Neuron (in vitro differentiated cells): ENCODE data around the gene CLDN3.

ENCODE experiments used
- H2AFZ ChIP-seq: one replicate; pipeline ENCODE4 v1.6.1; 2013; ENCODE audit warnings: low read depth, mild to moderate bottlenecking, inconsistent platforms, low read length, moderate library complexity
- H3K27me3 ChIP-seq: one replicate; pipeline ENCODE4 v1.6.1; 2013; ENCODE audit warnings: low read length; ENCODE audit not compliant: insufficient read depth
- H3K36me3 ChIP-seq: one replicate; pipeline ENCODE4 v1.6.1; 2013; ENCODE audit warnings: low read length; ENCODE audit not compliant: insufficient read depth
- H3K4me1 ChIP-seq: one replicate; pipeline ENCODE4 v1.6.1; 2013; ENCODE audit warnings: low read length; ENCODE audit not compliant: insufficient read depth
- H3K4me3 ChIP-seq: 2 replicates; pipeline ENCODE4 v1.5.1; 2013; ENCODE audit warnings: mild to moderate bottlenecking, low read length, moderate library complexity
- H3K9me3 ChIP-seq: one replicate; pipeline ENCODE4 v1.6.1; 2013; ENCODE audit warnings: low read length

CLDN3 gene

DNA sequence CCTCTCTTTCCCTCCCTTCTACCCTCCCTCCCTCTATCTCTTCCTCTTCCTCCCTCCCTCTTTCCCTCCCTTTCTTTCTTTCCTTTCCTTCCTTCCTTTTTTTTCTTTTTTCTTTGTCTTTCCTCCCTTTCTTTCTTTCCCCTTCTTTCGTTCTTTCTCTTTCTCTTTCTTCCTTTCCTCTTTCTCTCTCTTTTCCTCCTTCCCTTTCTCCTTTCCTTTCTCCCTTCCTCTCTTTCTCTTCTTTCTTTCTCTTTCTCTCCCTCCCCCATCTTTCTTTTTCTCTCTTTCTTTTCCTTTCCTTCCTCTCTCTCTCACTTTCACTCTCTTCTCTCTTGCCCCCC is 7.4 kb downstream of the CLDN3 start:
- H3K36me3 ChIP-seq: no peaks in the 10 kb centered on the region
- H3K4me3 ChIP-seq: no peak overlapping the region
- peaks cover 3% of the 10 kb centered on the region for H3K9me3 ChIP-seq
- no peaks in the 10 kb centered on the region for H3K4me1 ChIP-seq
- peaks cover 2% of the 10 kb centered on the region for H3K27me3 ChIP-seq
- H2AFZ ChIP-seq: no peak overlapping the region

DNA sequence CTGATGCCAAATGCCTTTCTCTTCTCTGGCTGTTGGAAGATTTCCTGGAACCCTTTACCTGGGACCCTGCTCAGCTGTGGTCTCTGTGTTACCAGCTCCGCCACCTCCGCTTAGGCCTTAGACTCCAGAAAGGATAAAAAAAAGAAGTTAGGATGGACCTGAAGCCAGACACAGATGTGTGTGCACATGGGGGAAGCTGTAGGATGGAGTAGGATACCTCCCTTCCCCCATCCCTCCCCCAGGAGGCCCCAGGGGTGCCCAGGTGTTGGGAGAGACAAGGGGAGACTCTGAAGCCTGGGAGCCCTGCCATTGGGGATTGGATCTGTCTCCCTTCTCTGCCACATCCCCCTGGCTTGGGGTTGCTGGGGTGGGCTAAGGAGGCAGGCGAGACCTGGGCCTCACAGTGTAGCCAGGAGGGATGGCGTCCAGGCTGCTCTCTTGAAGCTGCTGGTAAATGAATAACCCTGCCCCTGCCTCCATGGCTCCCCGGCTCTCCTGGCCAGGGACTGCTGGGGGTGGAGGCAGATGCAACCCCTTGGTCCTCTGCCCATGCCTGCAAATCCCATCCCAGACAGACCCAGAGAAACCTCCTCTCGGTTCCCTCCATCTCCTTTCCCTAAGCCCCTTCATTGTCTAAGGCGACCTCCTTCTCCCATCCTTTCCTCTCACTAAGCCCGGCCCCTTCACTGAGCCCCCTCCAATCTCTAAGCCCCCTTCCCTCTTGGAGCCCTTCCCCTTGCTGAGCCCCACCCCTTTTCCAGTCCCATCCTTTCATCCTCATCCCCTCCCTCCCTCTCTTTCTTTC is 8.0 kb downstream of the CLDN3 start:
- peaks cover 3% of the 10 kb centered on the region for H3K9me3 ChIP-seq

DNA sequence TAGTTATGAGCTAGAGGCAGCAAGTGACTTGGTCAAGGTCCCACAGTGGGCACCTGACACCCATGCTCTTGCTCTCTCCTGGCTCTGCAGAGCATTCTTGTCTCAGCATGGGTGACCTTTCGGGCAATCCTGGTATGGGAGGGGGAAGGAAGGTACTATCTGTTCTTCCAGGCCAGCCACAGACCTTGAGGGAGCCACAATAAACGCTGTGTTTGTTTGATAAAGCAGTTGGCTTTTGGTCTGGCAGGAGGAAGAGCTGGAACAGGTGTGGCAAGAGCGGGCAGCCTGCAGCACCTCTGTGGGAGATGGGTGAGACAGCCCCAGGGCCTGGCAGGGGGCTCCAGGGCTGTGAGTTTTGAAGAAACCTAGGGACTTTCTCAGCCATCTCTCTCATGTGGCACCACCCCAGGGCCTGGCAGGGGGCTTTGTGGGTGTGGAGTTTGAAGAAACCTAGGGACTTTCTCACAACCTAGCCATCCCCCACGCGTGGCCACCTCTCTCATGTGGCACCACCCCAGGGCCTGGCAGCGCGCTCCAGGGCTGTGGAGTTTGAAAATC is 11.4 kb downstream of the CLDN3 start:
- no peaks in the 10 kb centered on the region for H3K27me3 ChIP-seq
- no peak overlapping the region for H3K4me3 ChIP-seq
- H3K4me1 ChIP-seq: no peaks in the 10 kb centered on the region
- no peak overlapping the region for H2AFZ ChIP-seq
- H3K9me3 ChIP-seq: no peaks in the 10 kb centered on the region
- H3K36me3 ChIP-seq: no peaks in the 10 kb centered on the region

More for the DNA sequence above, 8.0 kb downstream of the CLDN3 start:
- Histone ChIP-seq H3K27me3 (no peaks in the 10 kb centered on the region), H2AFZ (no peak overlapping the region), H3K4me1 (no peaks in the 10 kb centered on the region), H3K4me3 (no peak overlapping the region), H3K36me3 (no peaks in the 10 kb centered on the region)

DNA sequence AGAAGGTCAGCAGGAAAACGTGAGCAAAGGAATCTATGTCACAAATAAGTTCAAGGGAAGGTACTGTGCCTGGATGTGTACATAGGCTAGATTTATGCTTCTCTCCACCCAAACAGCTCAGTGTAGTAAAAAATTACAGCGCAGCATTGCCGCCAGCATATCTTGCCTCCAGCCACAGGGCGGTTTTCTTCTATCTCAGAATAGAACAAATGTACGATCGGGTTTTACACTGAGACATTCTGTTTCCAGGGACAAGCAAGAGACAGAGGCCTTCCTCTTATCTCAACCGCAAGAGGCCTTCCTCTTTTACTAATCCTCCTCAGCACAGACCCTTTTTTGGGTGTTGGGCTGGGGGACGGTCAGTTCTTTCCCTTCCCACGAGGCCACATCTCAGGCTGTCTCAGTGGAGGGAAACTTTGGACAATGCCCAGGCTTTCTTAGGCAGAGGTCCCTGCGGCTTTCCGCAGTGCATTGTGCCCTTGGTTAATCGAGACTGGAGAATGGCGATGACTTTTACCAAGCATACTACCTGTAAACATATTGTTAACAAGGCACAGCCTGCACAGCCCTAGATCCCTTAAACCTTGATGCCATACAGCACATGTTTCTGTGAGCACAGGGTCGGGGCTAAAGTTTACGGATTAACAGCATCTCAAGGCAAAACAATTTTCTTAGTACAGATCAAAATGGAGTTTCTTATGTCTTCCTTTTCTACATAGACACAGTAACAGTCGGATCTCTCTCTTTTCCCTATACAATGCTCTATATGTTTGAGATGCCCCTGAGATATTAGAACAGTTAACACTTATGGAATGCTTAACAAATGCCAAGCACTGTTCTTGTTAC is 19.9 kb downstream of the CLDN3 start:
- Histone ChIP-seq H3K36me3 (no peaks in the 10 kb centered on the region), H2AFZ (no peak overlapping the region), H3K4me1 (no peaks in the 10 kb centered on the region), H3K4me3 (no peak overlapping the region), H3K9me3 (no peaks in the 10 kb centered on the region), H3K27me3 (no peaks in the 10 kb centered on the region)

DNA sequence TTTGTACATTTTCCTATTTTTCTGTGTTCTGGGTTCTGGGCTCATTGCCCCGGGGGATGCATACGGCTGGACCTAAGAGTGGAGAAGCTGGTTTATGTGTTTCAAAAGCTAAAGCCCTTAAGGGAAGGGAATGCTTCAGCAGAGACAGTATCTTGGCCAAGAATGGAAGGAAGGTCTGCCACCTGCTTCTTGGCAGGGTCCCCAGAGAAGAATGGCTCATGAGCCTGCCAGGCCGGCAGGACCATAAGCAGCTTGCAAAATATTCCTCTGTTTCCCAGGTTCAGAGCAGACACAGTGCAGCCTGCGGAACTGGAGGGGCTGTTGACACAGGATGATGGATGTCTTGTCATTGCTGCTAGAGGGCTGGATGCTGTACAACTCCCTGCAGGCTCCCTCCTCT is 23.7 kb downstream of the CLDN3 start:
- Histone ChIP-seq H3K4me3 (no peak overlapping the region), H2AFZ (no peak overlapping the region), H3K27me3 (no peaks in the 10 kb centered on the region), H3K36me3 (no peaks in the 10 kb centered on the region), H3K4me1 (peaks cover 23% of the 10 kb centered on the region), H3K9me3 (no peaks in the 10 kb centered on the region)

DNA sequence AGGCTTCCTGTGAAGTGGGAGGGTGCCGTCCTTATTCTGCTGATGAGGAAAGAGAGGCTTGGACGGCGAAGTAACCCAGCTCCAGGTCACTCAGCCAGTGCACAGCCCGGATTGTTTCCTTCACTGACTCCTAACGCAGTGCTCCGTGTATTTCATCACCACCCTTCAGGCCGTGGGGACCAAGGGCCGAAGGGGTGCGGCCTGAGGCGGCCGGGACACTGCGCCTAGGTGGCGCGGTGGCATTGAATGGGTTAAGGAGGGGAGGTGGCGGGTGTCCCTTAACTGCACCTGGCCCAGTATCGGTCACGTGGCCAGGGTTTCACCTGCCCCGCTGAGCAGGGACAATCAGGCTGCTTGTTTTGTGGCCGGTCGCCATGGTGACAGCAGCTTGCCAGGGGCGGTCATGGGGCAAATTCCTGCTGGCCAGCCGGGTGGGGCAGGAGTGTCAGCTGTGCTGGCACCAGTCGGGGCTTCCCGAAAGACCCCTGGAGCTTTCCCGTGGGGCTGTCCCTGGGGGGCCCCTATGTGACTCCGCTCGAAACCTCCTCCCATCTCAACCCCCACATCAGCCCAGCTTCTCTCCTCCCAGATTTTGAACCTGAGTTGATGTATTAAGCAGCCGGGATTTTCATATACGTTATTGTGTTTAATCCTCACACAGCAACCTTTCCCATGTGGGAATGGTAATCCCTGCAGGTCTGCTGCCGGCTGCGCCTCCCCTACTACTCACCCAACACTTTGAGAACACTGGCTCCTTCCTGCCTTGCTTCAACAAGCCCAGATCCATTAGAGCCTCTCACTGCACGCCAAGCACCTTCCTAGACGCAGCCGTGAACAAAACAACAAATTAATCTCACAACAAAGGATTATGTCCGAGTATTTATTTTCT is 27.1 kb downstream of the CLDN3 start:
- H3K4me3 ChIP-seq: no peak overlapping the region
- no peaks in the 10 kb centered on the region for H3K9me3 ChIP-seq
- no peaks in the 10 kb centered on the region for H3K27me3 ChIP-seq
- H3K4me1 ChIP-seq: peaks cover 28% of the 10 kb centered on the region
- H3K36me3 ChIP-seq: no peaks in the 10 kb centered on the region
- no peak overlapping the region for H2AFZ ChIP-seq

DNA sequence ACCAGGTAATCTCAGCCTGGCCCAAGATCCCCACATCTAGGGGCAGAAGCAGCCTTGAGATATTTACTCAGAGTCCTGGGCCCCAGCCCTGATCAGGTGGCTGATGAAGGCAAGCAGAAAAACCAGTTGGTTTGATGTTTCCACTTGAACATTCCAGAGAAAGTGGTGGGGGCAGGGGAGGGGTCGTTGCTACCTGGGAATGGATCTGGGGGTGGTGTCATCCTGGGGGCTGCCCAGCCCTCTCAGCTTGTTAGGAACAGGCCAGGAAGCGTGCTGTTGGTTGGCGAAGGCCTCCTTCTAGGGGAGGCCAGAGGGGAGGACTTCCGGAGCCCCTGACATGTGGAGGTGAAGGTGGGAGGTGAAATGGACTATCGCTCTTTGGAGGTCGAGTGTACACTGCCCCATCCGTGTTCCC is 27.7 kb downstream of the CLDN3 start:
- Histone ChIP-seq H3K4me3 (no peak overlapping the region), H3K36me3 (no peaks in the 10 kb centered on the region), H3K27me3 (no peaks in the 10 kb centered on the region), H3K9me3 (no peaks in the 10 kb centered on the region), H2AFZ (no peak overlapping the region), H3K4me1 (peaks cover 33% of the 10 kb centered on the region)

DNA sequence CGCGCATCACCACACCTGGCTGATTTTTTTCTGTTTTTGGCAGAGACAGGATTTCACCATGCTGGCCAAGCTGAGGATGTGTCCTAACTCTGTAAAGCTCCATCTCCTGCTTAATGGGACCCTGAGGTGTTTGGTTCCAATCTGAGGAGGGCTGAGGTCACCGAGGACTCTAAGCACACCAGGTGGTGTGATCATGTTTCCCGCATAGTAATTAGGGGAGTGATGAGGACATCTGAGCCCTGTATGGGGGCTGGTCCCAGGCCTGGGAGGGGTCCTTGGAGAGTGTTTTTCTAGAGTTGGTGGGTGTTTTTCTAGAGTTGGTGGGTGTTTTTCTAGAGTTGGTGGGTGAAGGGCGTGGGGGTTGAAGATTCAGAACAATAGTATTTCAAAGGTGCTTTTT is 28.5 kb downstream of the CLDN3 start:
- no peaks in the 10 kb centered on the region for H3K27me3 ChIP-seq
- no peak overlapping the region for H3K4me3 ChIP-seq
- H3K9me3 ChIP-seq: no peaks in the 10 kb centered on the region
- peaks cover 33% of the 10 kb centered on the region for H3K4me1 ChIP-seq
- H2AFZ ChIP-seq: no peak overlapping the region
- peaks cover 7% of the 10 kb centered on the region for H3K36me3 ChIP-seq

DNA sequence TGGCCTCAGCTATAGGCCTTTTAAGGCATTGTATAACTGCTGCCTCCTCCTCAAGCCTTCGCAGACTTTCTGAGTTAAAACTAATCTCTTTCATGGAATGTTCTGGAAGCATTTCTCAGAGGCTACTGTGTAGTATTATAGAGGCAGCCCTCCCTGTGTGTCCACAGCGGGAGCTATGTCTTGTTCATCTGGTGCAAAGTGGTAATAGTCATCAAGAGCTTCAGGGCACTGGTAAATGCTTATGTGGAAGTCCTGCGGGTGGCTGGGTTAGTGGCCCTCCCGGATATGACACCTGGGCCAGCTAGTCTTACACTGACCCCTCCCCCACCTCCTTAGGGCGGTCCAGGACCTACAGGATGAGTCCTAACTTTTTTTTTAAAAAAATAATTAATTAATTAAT is 29.3 kb downstream of the CLDN3 start:
- Histone ChIP-seq H3K4me1 (peaks cover 33% of the 10 kb centered on the region), H3K27me3 (no peaks in the 10 kb centered on the region), H2AFZ (no peak overlapping the region), H3K9me3 (no peaks in the 10 kb centered on the region), H3K4me3 (no peak overlapping the region), H3K36me3 (peaks cover 10% of the 10 kb centered on the region)

DNA sequence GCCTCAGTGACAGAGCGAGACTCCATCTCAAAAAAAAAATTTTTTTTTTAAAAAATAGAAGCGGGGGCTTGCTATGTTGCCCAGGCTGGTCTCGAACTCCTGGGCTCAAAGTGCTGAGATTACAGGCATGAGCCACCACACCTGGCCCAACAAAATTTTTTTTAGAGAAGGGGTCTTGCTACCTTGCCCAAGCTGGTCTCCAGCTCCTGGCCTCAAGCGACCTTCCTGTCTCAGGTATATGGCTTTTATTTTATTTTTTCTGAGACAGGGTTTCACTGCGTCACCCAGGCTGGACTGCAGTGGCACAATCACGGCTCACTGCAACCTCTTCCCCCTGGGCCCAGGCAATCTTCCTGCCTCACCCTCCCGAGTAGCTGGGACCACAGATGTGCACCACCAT is 29.9 kb downstream of the CLDN3 start:
- H3K4me3 ChIP-seq: no peak overlapping the region
- H3K9me3 ChIP-seq: no peaks in the 10 kb centered on the region
- H3K4me1 ChIP-seq: peaks cover 33% of the 10 kb centered on the region
- peaks cover 10% of the 10 kb centered on the region for H3K36me3 ChIP-seq
- no peaks in the 10 kb centered on the region for H3K27me3 ChIP-seq
- H2AFZ ChIP-seq: no peak overlapping the region

DNA sequence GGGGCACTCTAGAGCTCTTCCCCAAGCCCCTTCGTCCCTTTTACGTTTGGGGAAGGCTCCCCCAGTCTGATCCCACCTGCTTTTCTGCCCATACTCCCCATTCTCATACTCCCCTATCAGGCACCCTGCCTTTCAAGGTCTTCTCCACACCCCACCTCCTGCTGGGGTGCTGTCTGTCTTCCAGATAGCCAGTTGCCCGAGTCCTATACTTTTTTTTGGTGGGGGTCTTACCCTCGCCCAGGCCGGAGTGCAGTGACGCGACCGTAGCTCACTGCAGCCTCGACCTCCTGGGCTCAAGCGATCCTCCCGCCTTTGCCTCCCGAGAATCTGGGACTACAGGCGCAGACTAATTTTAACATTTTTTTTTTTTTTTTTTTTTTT is 30.7 kb downstream of the CLDN3 start:
- peak overlapping the region; percentile 60 for H3K4me3 ChIP-seq
- H3K4me1 ChIP-seq: peaks cover 33% of the 10 kb centered on the region

DNA sequence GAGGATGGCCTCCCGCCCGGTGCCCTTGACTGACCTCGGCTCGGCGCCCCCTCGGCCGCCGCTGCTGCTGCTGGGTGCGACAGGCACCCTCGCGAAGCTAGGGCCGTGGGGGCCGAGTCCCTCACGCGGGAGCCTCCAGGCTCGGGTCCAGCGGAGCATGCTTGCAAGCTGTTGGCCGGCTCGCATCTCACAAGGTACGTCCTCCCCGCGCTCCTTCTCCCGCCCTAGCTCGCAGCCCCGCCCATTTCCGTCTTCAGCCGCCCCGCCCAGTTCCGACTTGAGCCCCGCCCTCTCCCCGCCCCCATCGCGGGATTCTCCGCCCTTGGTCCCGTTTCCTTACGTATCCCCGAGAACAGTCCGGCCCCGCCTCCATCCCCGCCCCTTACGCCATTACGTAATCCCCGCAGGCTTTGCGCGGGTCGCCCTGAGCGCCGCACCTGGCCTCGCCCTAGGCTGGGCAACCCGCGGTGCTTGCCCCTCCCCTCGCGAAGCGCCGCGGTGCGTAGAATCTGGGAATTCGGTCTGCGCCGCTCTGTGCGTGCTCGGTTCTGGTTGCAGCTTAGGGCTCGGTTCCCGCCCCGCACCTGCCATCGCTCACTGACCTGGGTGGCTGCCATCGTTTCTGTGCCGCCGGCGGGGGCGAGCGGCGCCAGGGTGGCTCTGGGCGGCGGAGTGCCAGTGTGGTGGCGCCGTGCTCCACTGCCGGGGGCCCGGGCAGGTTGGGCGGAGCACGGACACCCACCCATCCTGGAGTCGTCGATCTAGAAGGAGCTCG is 31.3 kb downstream of the CLDN3 start, which contains the start of gene ABHD11:
TSS of gene ABHD11 (minus strand) at position 191 of the 775 bp plus-strand sequence. CDS start at position 159, 32 bp downstream.
- Histone ChIP-seq H3K9me3 (no peaks in the 10 kb centered on the region), H3K27me3 (no peaks in the 10 kb centered on the region), H2AFZ (peak within 1 kb of the TSS; percentile 75), H3K36me3 (peaks cover 10% of the 10 kb centered on the region), H3K4me1 (peaks cover 33% of the 10 kb centered on the region), H3K4me3 (peak within 1 kb of the TSS; percentile 60)

More for the DNA sequence above, 30.7 kb downstream of the CLDN3 start:
- Histone ChIP-seq H3K27me3 (no peaks in the 10 kb centered on the region), H3K9me3 (no peaks in the 10 kb centered on the region), H2AFZ (peak overlapping the region; percentile 75), H3K36me3 (peaks cover 10% of the 10 kb centered on the region)
